C4-2B (cell line): ENCODE measurements around the gene ZNF467.
A peak's percentile ranks its signal among the peaks of the same experiment; 100 is the strongest.

Source experiments
- H3K27ac ChIP-seq: fragments of 450-650 bp; 2 replicates; pipeline ENCODE4 v1.5.1; 2017
- CTCF ChIP-seq: fragments of 450-650 bp; conservative IDR thresholded peaks from 2 replicates; pipeline ENCODE4 v1.5.1; 2017; ENCODE audit warnings: mild to moderate bottlenecking
- ZFX ChIP-seq: fragments of 450-650 bp; IDR thresholded peaks from 2 replicates; pipeline ENCODE4 v1.6.1; 2017

Gene ZNF467

DNA sequence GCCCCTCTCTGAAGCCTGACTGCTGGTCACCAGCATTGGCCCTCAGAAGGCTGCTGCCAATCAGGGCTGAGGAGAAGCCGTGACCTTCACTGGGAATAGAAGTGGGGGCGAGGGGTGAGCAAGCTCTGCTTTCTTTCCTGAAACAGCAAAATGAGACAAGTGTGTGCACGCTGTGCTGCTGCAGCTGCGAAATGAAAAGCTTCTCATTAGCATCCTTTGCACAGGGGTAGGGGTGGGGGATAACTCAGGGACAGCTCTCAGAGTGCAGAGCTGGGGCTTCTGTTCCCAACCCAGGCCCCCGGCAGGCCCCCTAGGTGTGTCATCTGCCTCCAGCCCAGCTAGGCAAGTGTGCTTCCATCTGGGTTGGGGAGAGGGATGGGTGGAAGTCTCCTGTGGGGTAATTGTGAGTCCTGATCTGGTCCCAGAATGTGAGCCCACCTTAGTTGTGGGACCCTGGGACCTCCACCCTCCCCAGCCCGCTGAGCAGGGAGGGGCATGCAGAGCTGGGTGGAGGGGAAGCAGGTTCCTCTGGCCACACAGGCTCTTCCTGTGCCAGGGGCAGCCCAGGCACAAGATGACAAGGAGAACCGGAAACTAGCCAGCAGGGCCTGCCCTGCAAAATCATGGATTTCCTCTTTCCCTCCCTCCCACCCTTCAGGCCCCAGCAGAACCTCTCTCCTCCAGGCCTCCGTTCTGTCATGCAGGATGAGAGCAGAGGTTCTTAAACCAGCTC is 22.2 kb downstream of the ZNF467 start:
- TF ChIP-seq CTCF: no peak
- no peak for TF ChIP-seq ZFX
- H3K27ac ChIP-seq: no peak overlapping the region

GRCh38 chr7:149750122-149750845 is 23.1 kb downstream of the ZNF467 start:
- TF ChIP-seq ZFX (no peak), CTCF (no peak)
- no peak overlapping the region for H3K27ac ChIP-seq

- no peak for TF ChIP-seq CTCF
- no peak for TF ChIP-seq ZFX
- no peak overlapping the region for H3K27ac ChIP-seq
Observed at GRCh38 chr7:149748076-149748874, 25.1 kb downstream of the ZNF467 start.

DNA sequence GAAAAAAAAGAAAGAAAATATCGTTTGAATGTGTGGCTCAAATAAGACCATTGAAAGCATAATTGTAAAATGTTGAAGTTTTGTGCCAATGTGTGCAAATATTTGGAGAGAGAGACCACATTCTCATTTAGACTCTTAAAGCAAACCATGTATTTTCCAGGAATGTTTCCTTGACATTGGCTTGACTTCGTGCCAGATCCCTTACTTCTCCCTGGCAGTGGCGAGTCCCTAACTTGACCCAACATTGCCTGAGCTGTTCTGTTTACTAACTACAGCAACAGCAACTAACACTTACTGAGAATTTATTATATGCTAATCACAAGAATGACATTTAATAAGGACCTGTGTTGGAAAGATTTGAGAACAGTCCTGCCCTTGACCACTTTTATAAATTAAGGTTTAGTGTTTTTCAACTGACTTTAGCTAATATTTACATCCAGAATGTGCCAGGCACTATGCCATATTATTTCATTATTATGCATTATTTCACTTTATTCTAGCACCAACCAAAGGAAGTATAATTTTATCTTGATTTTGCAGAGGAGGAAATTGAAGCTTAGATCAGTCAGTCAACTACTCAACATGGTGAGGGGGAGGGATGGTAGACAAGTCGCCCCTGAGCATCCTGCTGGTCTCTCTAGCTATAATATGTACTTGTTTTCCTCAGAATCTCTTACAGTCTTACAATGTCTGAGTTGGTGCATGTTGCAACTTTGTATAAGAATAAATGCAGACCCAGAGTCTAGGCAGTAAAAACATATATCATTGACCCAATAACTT is 29.7 kb downstream of the ZNF467 start:
- TF ChIP-seq CTCF (no peak), ZFX (no peak)

GRCh38 chr7:149742075-149742701 is 31.2 kb downstream of the ZNF467 start:
- H3K27ac ChIP-seq: peak overlapping the region; percentile 8; the same call in 1 of the 2 replicates
- TF ChIP-seq ZFX: no peak
- peak; percentile 99 for TF ChIP-seq CTCF

More for the DNA sequence above, 29.7 kb downstream of the ZNF467 start:
- H3K27ac ChIP-seq: no peak overlapping the region

- H3K27ac ChIP-seq: peak overlapping the region; percentile 8; the same call in 1 of the 2 replicates
Observed at GRCh38 chr7:149741629-149742028, 31.8 kb downstream of the ZNF467 start.

More at GRCh38 chr7:149741629-149742028, 31.8 kb downstream of the ZNF467 start:
- TF ChIP-seq ZFX: no peak
- TF ChIP-seq CTCF: no peak
